ENCODE measurements around the gene ITM2B.

ITM2B gene

DNA sequence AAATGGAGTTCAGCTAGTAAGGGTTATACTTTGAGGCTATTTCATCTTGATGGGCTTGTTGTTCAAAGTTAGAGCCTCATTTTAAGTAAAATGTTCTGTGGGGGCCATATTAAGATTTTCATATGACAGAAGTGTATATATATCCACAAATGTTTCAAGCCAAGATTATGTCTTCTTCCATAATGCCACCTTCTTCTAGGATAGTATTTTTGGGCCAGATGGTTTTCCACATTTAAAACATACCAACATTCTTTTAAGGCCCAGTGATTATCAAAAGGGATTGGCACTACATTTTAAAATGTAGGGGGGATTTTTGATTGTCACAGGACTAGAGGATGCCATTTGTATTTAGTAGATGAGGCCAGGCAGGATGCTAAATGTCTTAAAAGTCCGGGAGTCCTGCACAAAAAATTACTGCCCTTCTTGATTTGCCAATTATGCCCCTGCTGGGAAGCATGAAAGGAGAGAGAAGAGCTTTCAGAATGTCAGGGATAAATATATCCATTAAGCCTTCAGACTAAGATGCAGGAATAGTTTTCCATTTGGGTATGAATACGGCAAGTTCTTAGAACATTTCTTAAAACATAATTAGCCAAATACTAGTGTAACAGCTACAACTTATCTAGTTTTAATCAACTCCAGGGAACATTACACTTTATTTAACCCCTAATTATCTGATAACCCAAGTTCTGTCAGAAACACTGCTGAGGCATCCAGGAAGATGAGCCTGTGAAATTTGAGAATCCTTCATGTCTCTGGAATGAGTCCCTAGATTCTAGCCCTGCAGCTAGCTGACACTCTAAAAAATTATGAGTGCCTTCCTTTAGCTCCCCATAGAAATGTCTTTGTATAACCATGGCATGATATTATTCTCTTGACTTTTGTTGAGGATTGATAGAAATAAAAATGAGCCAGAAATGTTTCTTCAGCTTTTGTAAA lies 34.0 kb downstream of the ITM2B start:
- Histone ChIP-seq H3K27me3 (ENCODE audit: control insufficient read depth, insufficient read depth, low read length) (no peaks in the 10 kb centered on the region), H3K4me3 (ENCODE audit: low read depth, low read length) (no peak overlapping the region), H3K4me1 (no peaks in the 10 kb centered on the region), H2AFZ (no peak overlapping the region), H3K4me2 (ENCODE audit: low read length) (no peak overlapping the region), H3K79me2 (no peaks in the 10 kb centered on the region), H3K9ac (no peak overlapping the region), H3K27ac (no peak overlapping the region), H3K36me3 (ENCODE audit: control insufficient read depth, insufficient read depth, low read length) (no peaks in the 10 kb centered on the region), H3K9me3 (ENCODE audit: control insufficient read depth, low read length) (no peaks in the 10 kb centered on the region)
- TF ChIP-seq CTCF (IDR thresholded peaks at IDR 0.05): no peak

DNA sequence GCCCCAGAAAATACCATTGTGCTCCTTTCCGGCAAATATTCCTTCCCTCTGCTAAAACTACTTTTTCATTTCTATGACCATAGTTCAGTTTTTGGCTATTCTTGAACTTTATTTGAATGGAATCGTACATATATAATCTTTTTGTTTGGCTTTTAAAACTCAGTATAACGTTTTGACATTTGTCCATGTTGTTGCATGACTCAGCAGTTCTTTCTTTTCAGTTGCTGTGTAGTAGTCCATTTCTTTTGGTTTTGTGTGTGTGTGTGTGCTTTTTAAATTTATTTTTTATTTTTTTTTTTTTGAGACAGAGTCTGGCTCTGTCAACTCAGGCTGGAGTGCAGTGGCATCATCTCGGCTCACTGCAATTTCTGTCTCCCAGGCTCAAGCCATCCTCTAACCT lies 35.0 kb downstream of the ITM2B start:
- H2AFZ ChIP-seq: no peak overlapping the region
- no peak overlapping the region for H3K27ac ChIP-seq
- H3K4me1 ChIP-seq: no peaks in the 10 kb centered on the region
- H3K4me2 ChIP-seq (ENCODE audit: low read length): no peak overlapping the region
- no peak overlapping the region for H3K4me3 ChIP-seq (ENCODE audit: low read depth, low read length)
- no peaks in the 10 kb centered on the region for H3K9me3 ChIP-seq (ENCODE audit: control insufficient read depth, low read length)
- no peaks in the 10 kb centered on the region for H3K36me3 ChIP-seq (ENCODE audit: control insufficient read depth, insufficient read depth, low read length)
- TF ChIP-seq CTCF (IDR thresholded peaks at IDR 0.05): no peak
- H3K27me3 ChIP-seq (ENCODE audit: control insufficient read depth, insufficient read depth, low read length): no peaks in the 10 kb centered on the region
- no peak overlapping the region for H3K9ac ChIP-seq
- H3K79me2 ChIP-seq: no peaks in the 10 kb centered on the region

GRCh38 chr13:48273346-48273745 lies 40.3 kb downstream of the ITM2B start:
- H3K4me1 ChIP-seq: peaks cover 6% of the 10 kb centered on the region
- no peaks in the 10 kb centered on the region for H3K79me2 ChIP-seq
- no peaks in the 10 kb centered on the region for H3K9me3 ChIP-seq (ENCODE audit: control insufficient read depth, low read length)
- H3K36me3 ChIP-seq (ENCODE audit: control insufficient read depth, insufficient read depth, low read length): no peaks in the 10 kb centered on the region
- TF ChIP-seq CTCF (IDR thresholded peaks at IDR 0.05): no peak
- H3K27ac ChIP-seq: no peak overlapping the region
- H3K4me2 ChIP-seq (ENCODE audit: low read length): no peak overlapping the region
- H3K4me3 ChIP-seq (ENCODE audit: low read depth, low read length): no peak overlapping the region
- H3K27me3 ChIP-seq (ENCODE audit: control insufficient read depth, insufficient read depth, low read length): no peaks in the 10 kb centered on the region
- no peak overlapping the region for H3K9ac ChIP-seq
- H2AFZ ChIP-seq: no peak overlapping the region

DNA sequence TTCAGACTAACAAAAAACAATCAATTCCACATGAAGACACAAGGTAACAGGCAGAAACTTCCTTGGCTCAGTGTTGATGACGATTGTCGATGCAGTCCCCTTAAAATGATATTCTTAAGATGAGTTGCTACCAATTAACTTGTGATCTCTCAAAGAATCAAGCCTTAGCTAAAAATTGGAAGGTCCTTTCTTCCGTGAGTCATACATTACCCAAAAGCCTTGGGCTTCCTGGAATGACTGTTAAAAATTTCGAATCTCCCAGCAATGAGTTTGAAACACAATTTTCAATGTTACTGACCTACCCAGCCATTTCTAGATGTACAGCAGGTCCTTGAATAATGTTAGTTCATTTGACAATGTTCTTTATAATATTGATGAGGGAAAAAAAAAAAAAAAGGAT lies 42.5 kb downstream of the ITM2B start:
- Histone ChIP-seq H3K27ac (no peak overlapping the region), H3K27me3 (ENCODE audit: control insufficient read depth, insufficient read depth, low read length) (no peaks in the 10 kb centered on the region), H3K4me2 (ENCODE audit: low read length) (no peak overlapping the region), H3K79me2 (no peaks in the 10 kb centered on the region), H3K9ac (no peak overlapping the region), H3K4me1 (peaks cover 6% of the 10 kb centered on the region), H3K36me3 (ENCODE audit: control insufficient read depth, insufficient read depth, low read length) (no peaks in the 10 kb centered on the region), H2AFZ (no peak overlapping the region), H3K4me3 (ENCODE audit: low read depth, low read length) (no peak overlapping the region), H3K9me3 (ENCODE audit: control insufficient read depth, low read length) (no peaks in the 10 kb centered on the region)
- no peak for TF ChIP-seq CTCF (IDR thresholded peaks at IDR 0.05)

- Histone ChIP-seq H2AFZ (no peak overlapping the region), H3K4me3 (ENCODE audit: low read depth, low read length) (no peak overlapping the region), H3K27ac (no peak overlapping the region), H3K27me3 (ENCODE audit: control insufficient read depth, insufficient read depth, low read length) (no peaks in the 10 kb centered on the region), H3K36me3 (ENCODE audit: control insufficient read depth, insufficient read depth, low read length) (no peaks in the 10 kb centered on the region), H3K4me1 (peaks cover 6% of the 10 kb centered on the region), H3K9ac (no peak overlapping the region), H3K9me3 (ENCODE audit: control insufficient read depth, low read length) (no peaks in the 10 kb centered on the region), H3K79me2 (no peaks in the 10 kb centered on the region), H3K4me2 (ENCODE audit: low read length) (no peak overlapping the region)
- TF ChIP-seq CTCF (IDR thresholded peaks at IDR 0.05): no peak
Measured at GRCh38 chr13:48278806-48279205, 45.8 kb downstream of the ITM2B start.
